ENCODE data around the gene CCDC141.

DNA sequence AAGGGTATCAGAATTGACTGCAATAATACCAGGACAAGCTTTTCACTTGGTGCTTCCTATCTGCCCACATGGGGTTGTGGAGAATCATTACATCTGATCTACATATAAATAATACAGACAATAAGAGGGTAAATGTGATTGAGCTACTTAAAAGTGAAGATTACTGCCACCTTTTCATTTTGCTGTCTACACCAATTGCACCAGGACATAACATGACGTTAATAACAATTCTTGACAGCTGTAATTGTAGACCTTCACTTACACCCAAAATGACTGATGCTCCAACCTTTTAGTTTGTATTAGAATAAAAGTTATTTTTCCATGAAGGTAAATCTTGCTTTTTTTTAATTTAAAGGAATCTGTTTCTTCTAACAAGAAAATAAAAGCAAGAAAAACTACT, 206.2 kb downstream of the CCDC141 start:
- TF ChIP-seq, protein P1, sequence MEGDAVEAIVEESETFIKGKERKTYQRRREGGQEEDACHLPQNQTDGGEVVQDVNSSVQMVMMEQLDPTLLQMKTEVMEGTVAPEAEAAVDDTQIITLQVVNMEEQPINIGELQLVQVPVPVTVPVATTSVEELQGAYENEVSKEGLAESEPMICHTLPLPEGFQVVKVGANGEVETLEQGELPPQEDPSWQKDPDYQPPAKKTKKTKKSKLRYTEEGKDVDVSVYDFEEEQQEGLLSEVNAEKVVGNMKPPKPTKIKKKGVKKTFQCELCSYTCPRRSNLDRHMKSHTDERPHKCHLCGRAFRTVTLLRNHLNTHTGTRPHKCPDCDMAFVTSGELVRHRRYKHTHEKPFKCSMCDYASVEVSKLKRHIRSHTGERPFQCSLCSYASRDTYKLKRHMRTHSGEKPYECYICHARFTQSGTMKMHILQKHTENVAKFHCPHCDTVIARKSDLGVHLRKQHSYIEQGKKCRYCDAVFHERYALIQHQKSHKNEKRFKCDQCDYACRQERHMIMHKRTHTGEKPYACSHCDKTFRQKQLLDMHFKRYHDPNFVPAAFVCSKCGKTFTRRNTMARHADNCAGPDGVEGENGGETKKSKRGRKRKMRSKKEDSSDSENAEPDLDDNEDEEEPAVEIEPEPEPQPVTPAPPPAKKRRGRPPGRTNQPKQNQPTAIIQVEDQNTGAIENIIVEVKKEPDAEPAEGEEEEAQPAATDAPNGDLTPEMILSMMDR (IDR thresholded peaks at IDR 0.05; ENCODE audit: low read depth, low read length, poor library complexity, severe bottlenecking) = no peak
- TF ChIP-seq EZH2phosphoT487 (IDR thresholded peaks at IDR 0.05; ENCODE audit: borderline replicate concordance, low read length) = no peak
